IMR-90 (cell line): ENCODE data around the gene RGS4. TPM values are rescaled to one million over a fixed set of nuclear protein-coding genes. Genes with fewer than 3 reads are reported as not detected.

Experiments used
- ATAC-seq: fragments of 200-7000 bp; cut with Tn5 transposase; 2 replicates; pipeline ENCODE4 v1.9.1; 2020; ENCODE audit warnings: low read depth, mild to moderate bottlenecking, moderate library complexity
- BruUV-seq: library from RNA; stranded (reverse); fragments of 400-500 nt; replicated peaks from 2 replicates; lab custom pipeline; 2021; lab: Mats Ljungman, UMichigan
- CTCF ChIA-PET: fragments of 300-600 bp; formaldehyde crosslinking; extraction: SDS; loops from one replicate; lab custom pipeline; 2021; ENCODE audit warnings: antibody characterized with exemption; lab: Yijun Ruan, JAX
- POLR2A ChIA-PET: fragments of 300-600 bp; sonication (Branson Sonifier 250); formaldehyde crosslinking; loops from one replicate; lab custom pipeline; 2022; ENCODE audit warnings: antibody characterized with exemption; ENCODE audit not compliant: unreplicated experiment; lab: Charles Lee
- DNase-seq: peaks from one replicate; pipeline ENCODE4 v3.0.0; 2013
- H2AFZ ChIP-seq: replicated peaks from 2 replicates; pipeline ENCODE3; 2013; ENCODE audit warnings: low read length, mild to moderate bottlenecking; ENCODE audit not compliant: poor library complexity
- H2AK5ac ChIP-seq: 2 replicates; pipeline ENCODE4 v1.6.1; 2013; ENCODE audit warnings: low read depth, low read length, inconsistent platforms
- H2AK9ac ChIP-seq: replicated peaks from 2 replicates; pipeline ENCODE3; 2013; ENCODE audit warnings: mild to moderate bottlenecking, low read depth, low read length, moderate library complexity; ENCODE audit not compliant: poor library complexity
- H2BK120ac ChIP-seq: 2 replicates; pipeline ENCODE4 v1.6.1; 2013; ENCODE audit warnings: low read depth, low read length, inconsistent platforms
- H2BK15ac ChIP-seq: 3 replicates; pipeline ENCODE4 v1.6.1; 2013; ENCODE audit warnings: low read depth, low read length, inconsistent platforms
- H2BK20ac ChIP-seq: 2 replicates; pipeline ENCODE4 v1.6.1; 2013; ENCODE audit warnings: low read depth, mild to moderate bottlenecking, inconsistent platforms, low read length, moderate library complexity
- H2BK5ac ChIP-seq: 2 replicates; pipeline ENCODE4 v1.6.1; 2013; ENCODE audit warnings: mild to moderate bottlenecking, low read depth, low read length, inconsistent platforms; ENCODE audit not compliant: poor library complexity, severe bottlenecking
- H3K14ac ChIP-seq: replicated peaks from 2 replicates; pipeline ENCODE4 v1.6.1; 2013; ENCODE audit warnings: low read depth, low read length, inconsistent platforms
- H3K18ac ChIP-seq: 2 replicates; pipeline ENCODE4 v1.6.1; 2013; ENCODE audit warnings: low read depth, low read length, control low read depth
- H3K23ac ChIP-seq: 2 replicates; pipeline ENCODE4 v1.6.1; 2013; ENCODE audit warnings: low read depth, low read length, inconsistent platforms
- H3K27ac ChIP-seq: 2 replicates; pipeline ENCODE4 v1.5.1; 2013; ENCODE audit warnings: mild to moderate bottlenecking, control low read depth, low read length; ENCODE audit not compliant: insufficient read depth
- H3K27me3 ChIP-seq: 2 replicates; pipeline ENCODE4 v1.6.1; 2013; ENCODE audit warnings: low read length; ENCODE audit not compliant: control insufficient read depth, insufficient read depth
- H3K36me3 ChIP-seq: 2 replicates; pipeline ENCODE4 v1.6.1; 2013; ENCODE audit warnings: low read length, mixed read lengths; ENCODE audit not compliant: control insufficient read depth, insufficient read depth
- H3K4ac ChIP-seq: 2 replicates; pipeline ENCODE4 v1.6.1; 2013; ENCODE audit warnings: low read depth, low read length, inconsistent platforms
- H3K4me1 ChIP-seq: 2 replicates; pipeline ENCODE4 v1.6.1; 2013; ENCODE audit warnings: low read length, mixed read lengths; ENCODE audit not compliant: control insufficient read depth, insufficient read depth
- H3K4me2 ChIP-seq: 2 replicates; pipeline ENCODE4 v1.6.1; 2013; ENCODE audit warnings: low read depth, mild to moderate bottlenecking, control low read depth, low read length, moderate library complexity
- H3K4me3 ChIP-seq: 2 replicates; pipeline ENCODE4 v1.5.1; 2013; ENCODE audit warnings: low read depth, mild to moderate bottlenecking, control low read depth, low read length, moderate library complexity; ENCODE audit not compliant: insufficient read depth
- H3K56ac ChIP-seq: 2 replicates; pipeline ENCODE4 v1.6.1; 2013; ENCODE audit warnings: low read length, inconsistent platforms; ENCODE audit not compliant: insufficient read depth; ENCODE audit errors: extremely low read depth
- H3K79me1 ChIP-seq, 2 experiments: 2 replicates each; pipeline ENCODE4 v1.6.1; 2013; ENCODE audit warnings: low read length in 2 of 2, inconsistent platforms in 1 of 2, low read depth in 1 of 2
- H3K9ac ChIP-seq: 2 replicates; pipeline ENCODE4 v1.6.1; 2013; ENCODE audit warnings: low read depth, low read length, control low read depth
- H3K9me1 ChIP-seq: 2 replicates; pipeline ENCODE4 v1.6.1; 2013; ENCODE audit warnings: low read length, inconsistent platforms; ENCODE audit not compliant: insufficient read depth
- H3K9me3 ChIP-seq: 2 replicates; pipeline ENCODE4 v1.6.1; 2013; ENCODE audit warnings: low read length; ENCODE audit not compliant: control insufficient read depth, insufficient read depth
- H4K20me1 ChIP-seq: 2 replicates; pipeline ENCODE4 v1.6.1; 2013; ENCODE audit warnings: low read length, inconsistent platforms; ENCODE audit not compliant: insufficient read depth
- H4K5ac ChIP-seq: 2 replicates; pipeline ENCODE4 v1.6.1; 2013; ENCODE audit warnings: mild to moderate bottlenecking, low read depth, low read length, control low read depth
- H4K8ac ChIP-seq, 2 experiments: 2 replicates each; pipeline ENCODE4 v1.6.1; 2013; ENCODE audit warnings: low read depth in 2 of 2, low read length in 2 of 2, control low read depth in 1 of 2, inconsistent platforms in 1 of 2
- H4K91ac ChIP-seq: 2 replicates; pipeline ENCODE4 v1.6.1; 2013; ENCODE audit warnings: low read depth, low read length, inconsistent platforms; ENCODE audit not compliant: insufficient read depth
- FOS ChIP-seq: fragments of 150-350 bp; IDR thresholded peaks from 2 replicates; pipeline ENCODE4 v1.6.1; 2016; ENCODE audit warnings: low read depth, low read length
- MAFK ChIP-seq: IDR thresholded peaks from 2 replicates; pipeline ENCODE4 v1.6.1; 2012; ENCODE audit warnings: low read depth, low read length, improper control_type of control experiment
- RAD21 ChIP-seq: IDR thresholded peaks from 2 replicates; pipeline ENCODE4 v1.6.1; 2012; ENCODE audit warnings: low read length, improper control_type of control experiment
- WGBS, 2 experiments: methylation state at CpG; one replicate each; pipeline versions ENCODE4 v1.1.5 to v1.1.7; 2013; ENCODE audit warnings: missing lambda C conversion rate in 2 of 2; ENCODE audit not compliant: insufficient read length in 1 of 2; ENCODE audit errors: extremely low coverage in 2 of 2; 5-methylcytosine and 5-hydroxymethylcytosine counted together
- dilution Hi-C: fragments of 300-500 bp; cut with HindIII; formaldehyde crosslinking; loops from one replicate; pipeline ENCODE4 v1.14.3; 2018; ENCODE audit warnings: low sequenced_read_pairs; ENCODE audit not compliant: unreplicated experiment
- in situ Hi-C: fragments of 300-500 bp; cut with MboI; formaldehyde crosslinking; loops from 3 replicates; pipeline ENCODE4 v1.14.3; 2019; ENCODE audit warnings: low sequenced_read_pairs, inconsistent platforms, mixed read lengths
- intact Hi-C: fragments of 100-400 bp; cut with micrococcal nuclease; formaldehyde crosslinking; loops from 2 replicates; pipeline ENCODE4 v1.10.0; 2022
- polyA plus RNA-seq, 3 experiments: library from polyadenylated mRNA; depleted of rRNA; stranded (reverse); fragments of >200 nt; gene quantifications; 2 replicates each; pipeline ENCODE4 v1.2.3, GENCODE V29; 2012; ENCODE audit warnings: low replicate concordance in 1 of 3
- total RNA-seq: library from RNA; depleted of rRNA; stranded (reverse); fragments of >200 nt; gene quantifications from 2 replicates; pipeline ENCODE4 v1.2.3, GENCODE V29; 2012

Gene RGS4
- total and polyA plus RNA-seq, 2 of the 4 experiments (the other 2 are of a cell fraction) = 202 to 538 TPM

DNA sequence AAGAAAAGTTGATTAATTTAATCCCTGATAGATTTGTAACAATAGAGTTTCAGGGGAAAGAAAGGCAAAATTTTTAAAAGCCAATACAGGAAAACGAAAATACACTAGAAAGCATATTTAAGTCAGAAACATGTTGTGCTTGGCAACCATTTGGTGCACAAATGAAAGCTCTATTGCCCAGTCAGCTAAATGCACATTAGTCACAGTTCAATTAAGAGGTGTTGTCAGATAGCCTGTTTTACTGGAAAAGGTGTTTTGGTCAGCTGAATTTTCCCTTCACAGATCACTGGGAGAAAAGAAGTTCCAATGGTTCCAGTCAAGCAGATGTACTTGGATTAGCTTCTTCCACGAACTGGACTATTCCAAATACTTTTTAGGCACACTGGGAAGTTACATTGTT lies 25.4 kb downstream of the RGS4 start:
- H2BK5ac ChIP-seq = no peak overlapping the region
- no peak overlapping the region for H4K8ac ChIP-seq
- H3K14ac ChIP-seq = no peak overlapping the region
- no peak overlapping the region for H2AK5ac ChIP-seq
- H2AFZ ChIP-seq = no peak overlapping the region
- in situ Hi-C loops (no loop called here), intact Hi-C loops (no loop called here), dilution Hi-C loops (no loop called here)
- DNase-seq (no peak), ATAC-seq (no peak)
- no peak overlapping the region for H3K4ac ChIP-seq
- peaks cover 1% of the 10 kb centered on the region; the same call in 1 of the 2 replicates for H3K4me1 ChIP-seq
- no peak overlapping the region for H4K91ac ChIP-seq
- H2AK9ac ChIP-seq = no peak overlapping the region
- no peak overlapping the region for H3K4me2 ChIP-seq
- H3K18ac ChIP-seq = no peak overlapping the region
- ChIA-PET POLR2A (no interaction called here), CTCF (interaction anchor here (0.9 kb wide), 1 partner anchor 23 kb away, joined by 3 read pairs; no protein-coding TSS in a partner anchor)
- no peak overlapping the region for H2BK20ac ChIP-seq
- no peaks in the 10 kb centered on the region for H3K79me1 ChIP-seq
- WGBS, 2 experiments = no CpG with 5 or more reads among the region's 2 CpGs
- TF ChIP-seq MAFK = 0 out of 2 replicates have a peak, but pooled peaks have one; percentile 32
- TF ChIP-seq FOS = no peak
- TF ChIP-seq RAD21 = no peak
- no peak overlapping the region for H3K23ac ChIP-seq
- no peak overlapping the region for H4K5ac ChIP-seq
- H3K9me1 ChIP-seq = no peaks in the 10 kb centered on the region
- H3K4me3 ChIP-seq = no peak overlapping the region
- H3K56ac ChIP-seq = no peak overlapping the region
- H2BK15ac ChIP-seq = no peak overlapping the region
- no peak overlapping the region for H2BK120ac ChIP-seq
- no peak overlapping the region for H3K9ac ChIP-seq
- no peaks in the 10 kb centered on the region for H3K36me3 ChIP-seq
- H3K9me3 ChIP-seq = no peaks in the 10 kb centered on the region
- BruUV-seq = no TSS peak
- H3K27ac ChIP-seq = no peak overlapping the region
- H4K20me1 ChIP-seq = no peaks in the 10 kb centered on the region
- no peaks in the 10 kb centered on the region for H3K27me3 ChIP-seq
